ENCODE results near the gene GYPE.
"Not testable (repeated sequence)": the region's sequence is repeated elsewhere in the genome, so short reads cannot be mapped to it uniquely, and the experiment has no call there.

The GYPE gene

DNA sequence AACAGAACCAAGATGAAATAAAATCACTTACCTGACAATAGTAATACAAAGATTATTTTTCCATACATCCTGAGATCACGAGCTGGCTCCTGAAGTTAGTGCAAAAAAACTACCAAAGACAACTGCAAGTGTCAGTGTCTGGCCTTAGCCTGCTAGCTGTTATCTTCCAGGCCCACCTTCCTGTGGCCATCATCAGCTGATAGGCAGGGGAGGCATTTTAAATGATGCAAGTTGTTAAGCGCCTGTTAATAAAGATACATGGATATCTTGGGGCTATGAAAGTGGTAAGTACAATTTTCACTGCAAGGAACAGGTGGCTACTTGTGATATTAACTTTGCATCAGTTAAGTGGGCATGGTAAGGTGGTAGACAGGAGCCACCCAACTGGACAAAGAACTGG lies at the start of gene GYPE:
Gene GYPE (minus strand): TSS at position 120 of the 400 bp plus-strand sequence. CDS start 52 bp downstream, at position 68.
- H3K4me3 ChIP-seq (ENCODE audit: low read length); DNase-seq (ENCODE audit: low read depth): not testable (repeated sequence)

DNA sequence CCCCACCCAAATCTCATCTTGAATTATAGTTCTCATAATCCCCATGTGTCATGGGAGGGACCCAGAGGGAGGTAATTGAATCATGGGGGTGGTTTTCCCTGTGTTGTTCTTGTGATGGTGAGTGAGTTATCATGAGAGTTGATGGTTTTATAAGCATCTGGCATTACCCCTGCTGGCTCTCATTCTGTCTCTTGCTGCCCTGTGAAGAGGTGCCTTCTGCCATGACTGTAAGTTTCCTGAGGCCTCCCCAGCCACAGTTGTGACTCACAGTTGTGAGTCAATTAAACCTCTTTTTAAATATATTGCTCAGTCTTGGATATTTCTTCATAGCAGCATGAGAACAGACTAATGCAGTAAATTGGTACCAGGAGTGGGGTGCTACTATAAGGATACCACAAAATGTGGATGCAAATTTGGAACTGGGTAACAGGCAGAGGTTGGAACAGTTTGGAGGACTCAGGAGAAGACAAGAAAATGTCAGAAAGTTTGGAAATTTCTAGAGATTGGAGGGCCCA lies 46.2 kb upstream of the GYPE start:
- DNase-seq (ENCODE audit: low read depth); H3K4me3 ChIP-seq (ENCODE audit: low read length): not testable (repeated sequence)

DNA sequence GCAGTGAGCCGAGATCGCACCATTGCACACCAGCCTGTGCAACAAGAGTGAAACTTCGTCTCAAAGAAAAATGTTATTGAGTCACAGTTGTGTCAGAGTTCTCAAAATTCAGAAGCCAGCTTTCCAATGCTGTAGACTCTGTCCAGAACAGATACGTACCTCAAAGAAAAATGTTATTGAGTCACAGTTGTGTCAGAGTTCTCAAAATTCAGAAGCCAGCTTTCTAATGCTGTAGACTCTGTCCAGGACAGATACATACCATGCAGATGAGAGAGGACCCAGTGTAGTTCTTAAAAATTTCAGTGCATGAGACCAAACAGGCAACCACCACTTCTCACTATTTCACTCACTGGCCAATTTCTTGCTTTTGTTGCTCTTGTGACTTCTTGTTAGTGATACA lies 45.6 kb upstream of the GYPE start:
- not testable (repeated sequence) for DNase-seq (ENCODE audit: low read depth)

DNA sequence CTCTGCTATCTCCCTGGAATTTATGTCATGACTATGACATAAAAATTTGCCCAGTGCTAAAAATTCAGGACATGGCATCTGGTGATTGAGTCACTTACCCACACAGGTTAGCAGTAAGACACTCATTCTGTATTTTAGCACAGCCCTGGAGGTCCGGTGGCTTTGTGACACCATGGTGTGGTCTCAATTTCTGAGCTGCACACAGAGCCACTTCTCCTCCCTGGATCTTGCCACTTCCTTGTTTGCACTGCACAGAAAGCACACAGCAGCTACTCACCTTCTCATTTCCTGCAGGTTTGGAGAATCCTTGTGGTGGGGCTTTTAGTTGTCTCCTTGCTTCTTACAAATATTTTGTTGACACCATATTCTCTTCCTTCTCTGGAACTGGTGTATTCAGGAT lies 44.8 kb upstream of the GYPE start:
- not testable (repeated sequence) for H3K4me3 ChIP-seq (ENCODE audit: low read length); DNase-seq (ENCODE audit: low read depth)

More for the DNA sequence above, 45.6 kb upstream of the GYPE start:
- not testable (repeated sequence) for H3K4me3 ChIP-seq (ENCODE audit: low read length)

DNA sequence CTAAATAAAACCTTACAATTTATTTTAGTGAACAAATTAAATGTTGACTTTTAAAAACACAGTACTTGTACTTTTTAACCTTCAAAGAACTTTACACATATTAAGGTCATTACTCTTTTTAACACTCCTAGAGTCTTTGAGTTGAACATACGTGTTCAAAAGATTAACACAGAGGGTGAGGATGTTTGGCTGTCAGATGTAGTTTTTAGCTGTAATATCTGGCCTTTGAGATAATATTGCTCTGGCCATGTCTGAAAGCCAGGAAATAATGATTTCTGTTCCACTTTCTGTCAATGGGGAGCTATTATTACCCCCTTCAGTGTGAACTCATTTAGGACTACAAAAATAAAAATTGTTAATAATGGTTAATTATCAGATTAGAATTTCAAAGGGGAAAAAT lies 42.1 kb upstream of the GYPE start:
- H3K4me3 ChIP-seq (ENCODE audit: low read length); DNase-seq (ENCODE audit: low read depth): not testable (repeated sequence)

DNA sequence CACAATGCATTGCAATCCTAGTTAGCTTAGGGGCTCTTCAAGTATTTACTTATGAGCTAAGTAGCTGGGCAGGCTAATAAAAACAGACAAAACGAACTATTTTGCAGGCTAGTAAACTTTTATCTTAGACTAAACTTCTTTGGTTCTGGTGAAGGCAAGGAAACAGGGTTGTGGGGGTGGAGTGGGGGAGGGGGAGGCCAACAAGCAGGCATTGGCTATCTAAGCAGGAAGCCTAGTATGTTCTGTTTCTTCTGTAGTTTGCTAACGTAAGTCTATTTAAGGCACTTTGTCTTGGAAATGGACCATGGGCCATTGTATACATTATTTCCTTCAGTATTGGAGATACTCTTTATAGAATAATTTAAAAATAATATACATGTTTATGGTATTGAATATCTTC lies 35.3 kb upstream of the GYPE start:
- DNase-seq (ENCODE audit: low read depth); H3K4me3 ChIP-seq (ENCODE audit: low read length): not testable (repeated sequence)

DNA sequence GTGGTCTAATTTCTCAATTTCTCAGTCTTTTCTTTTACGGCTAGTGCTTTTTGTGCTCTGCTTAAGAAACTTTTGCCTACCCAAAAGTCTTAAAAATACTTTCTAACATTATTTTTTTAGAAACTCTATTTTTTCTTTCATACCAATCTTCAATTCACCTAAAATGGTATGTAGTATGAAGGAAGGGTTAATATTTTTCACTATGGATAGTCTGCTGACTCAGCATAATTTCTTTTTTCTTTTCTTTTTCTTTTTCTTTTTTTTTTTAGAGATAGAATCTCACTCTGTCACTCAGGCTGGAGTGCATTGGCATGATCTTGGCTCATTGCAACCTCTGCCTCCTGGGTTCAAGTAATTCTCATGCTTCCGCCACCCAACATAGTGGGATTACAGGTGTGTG lies 34.2 kb upstream of the GYPE start:
- TF ChIP-seq, protein P1, sequence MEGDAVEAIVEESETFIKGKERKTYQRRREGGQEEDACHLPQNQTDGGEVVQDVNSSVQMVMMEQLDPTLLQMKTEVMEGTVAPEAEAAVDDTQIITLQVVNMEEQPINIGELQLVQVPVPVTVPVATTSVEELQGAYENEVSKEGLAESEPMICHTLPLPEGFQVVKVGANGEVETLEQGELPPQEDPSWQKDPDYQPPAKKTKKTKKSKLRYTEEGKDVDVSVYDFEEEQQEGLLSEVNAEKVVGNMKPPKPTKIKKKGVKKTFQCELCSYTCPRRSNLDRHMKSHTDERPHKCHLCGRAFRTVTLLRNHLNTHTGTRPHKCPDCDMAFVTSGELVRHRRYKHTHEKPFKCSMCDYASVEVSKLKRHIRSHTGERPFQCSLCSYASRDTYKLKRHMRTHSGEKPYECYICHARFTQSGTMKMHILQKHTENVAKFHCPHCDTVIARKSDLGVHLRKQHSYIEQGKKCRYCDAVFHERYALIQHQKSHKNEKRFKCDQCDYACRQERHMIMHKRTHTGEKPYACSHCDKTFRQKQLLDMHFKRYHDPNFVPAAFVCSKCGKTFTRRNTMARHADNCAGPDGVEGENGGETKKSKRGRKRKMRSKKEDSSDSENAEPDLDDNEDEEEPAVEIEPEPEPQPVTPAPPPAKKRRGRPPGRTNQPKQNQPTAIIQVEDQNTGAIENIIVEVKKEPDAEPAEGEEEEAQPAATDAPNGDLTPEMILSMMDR (conservative IDR thresholded peaks at IDR 0.05; ENCODE audit: low read length) = no peak
- H3K4me3 ChIP-seq (ENCODE audit: low read length) = no peak overlapping the region
- no peak for DNase-seq (ENCODE audit: low read depth)

DNA sequence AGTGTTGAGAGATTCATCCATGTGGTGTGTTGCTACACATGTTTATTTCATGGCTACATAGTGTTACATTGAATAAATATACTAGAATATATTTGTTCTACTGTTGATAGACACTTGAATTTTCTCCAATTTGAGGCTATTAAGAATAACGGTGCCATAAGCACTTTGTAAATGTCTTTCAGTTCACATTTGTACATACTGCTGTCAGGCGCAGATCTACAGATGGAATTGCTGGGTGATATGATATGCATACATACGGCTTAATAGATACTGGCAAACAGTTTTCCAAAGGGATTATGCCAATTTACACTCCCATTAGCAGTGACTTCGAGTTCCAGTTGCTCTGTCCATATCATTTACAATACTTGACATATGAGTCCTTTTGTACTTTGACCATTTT lies 33.5 kb upstream of the GYPE start:
- H3K4me3 ChIP-seq (ENCODE audit: low read length); DNase-seq (ENCODE audit: low read depth): not testable (repeated sequence)

DNA sequence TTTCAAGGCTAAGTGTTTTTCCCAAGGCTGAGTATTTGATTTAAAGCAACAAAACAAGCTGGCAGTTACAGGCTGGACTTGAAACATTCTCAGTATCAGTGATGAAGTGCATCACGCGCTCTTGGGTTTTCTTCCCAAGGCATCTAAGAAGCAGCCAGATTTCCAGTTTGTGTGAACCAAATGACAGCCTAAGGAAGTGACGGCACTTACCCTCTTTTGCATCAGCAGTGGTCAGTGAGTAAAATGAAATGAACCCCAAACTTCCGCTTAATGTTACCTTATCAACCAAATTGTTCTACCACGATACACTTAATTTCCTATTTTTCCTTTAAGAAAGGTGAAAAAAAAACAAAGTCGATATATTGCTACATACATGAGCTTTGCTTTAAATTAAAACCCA lies 15.8 kb upstream of the GYPE start:
- DNase-seq (ENCODE audit: low read depth) = no peak
- H3K4me3 ChIP-seq (ENCODE audit: low read length) = no peak overlapping the region
- TF ChIP-seq, protein P1 (conservative IDR thresholded peaks at IDR 0.05; ENCODE audit: low read length) = no peak

DNA sequence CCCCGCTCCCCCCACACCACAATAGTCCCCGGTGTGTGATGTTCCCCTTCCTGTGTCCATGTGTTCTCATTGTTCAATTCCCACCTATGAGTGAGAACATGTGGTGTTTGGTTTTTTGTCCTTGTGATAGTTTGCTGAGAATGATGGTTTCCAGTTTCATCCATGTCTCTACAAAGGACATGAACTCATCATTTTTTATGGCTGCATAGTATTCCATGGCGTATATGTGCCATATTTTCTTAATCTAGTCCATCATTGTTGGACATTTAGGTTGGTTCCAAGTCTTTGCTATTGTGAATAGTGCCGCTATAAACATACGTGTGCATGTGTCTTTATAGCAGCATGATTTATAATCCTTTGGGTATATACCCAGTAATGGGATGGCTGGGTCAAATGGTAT lies 11.1 kb upstream of the GYPE start:
- not testable (repeated sequence) for H3K4me3 ChIP-seq (ENCODE audit: low read length); DNase-seq (ENCODE audit: low read depth)

DNA sequence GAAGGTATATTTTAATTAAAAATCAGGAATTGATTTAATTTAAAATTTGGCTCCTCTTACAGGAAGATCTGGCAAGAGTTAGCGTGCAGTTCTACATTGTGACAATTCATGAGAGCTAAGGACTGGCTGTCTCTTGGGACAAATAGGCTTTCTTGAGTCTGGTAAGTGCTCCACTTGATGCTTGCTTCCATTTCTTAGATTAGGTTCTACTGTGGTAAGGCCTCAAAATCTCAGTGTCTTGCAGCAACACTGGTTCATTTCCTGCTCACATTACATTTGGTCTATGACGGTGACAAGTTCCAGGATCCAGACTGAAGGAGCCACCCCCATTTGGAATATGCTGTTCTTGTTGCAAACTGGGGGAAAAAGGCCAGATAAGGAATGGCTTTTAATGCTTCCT lies 7.1 kb upstream of the GYPE start:
- H3K4me3 ChIP-seq (ENCODE audit: low read length) = peak overlapping the region; percentile 65
- not testable (repeated sequence) for DNase-seq (ENCODE audit: low read depth)

DNA sequence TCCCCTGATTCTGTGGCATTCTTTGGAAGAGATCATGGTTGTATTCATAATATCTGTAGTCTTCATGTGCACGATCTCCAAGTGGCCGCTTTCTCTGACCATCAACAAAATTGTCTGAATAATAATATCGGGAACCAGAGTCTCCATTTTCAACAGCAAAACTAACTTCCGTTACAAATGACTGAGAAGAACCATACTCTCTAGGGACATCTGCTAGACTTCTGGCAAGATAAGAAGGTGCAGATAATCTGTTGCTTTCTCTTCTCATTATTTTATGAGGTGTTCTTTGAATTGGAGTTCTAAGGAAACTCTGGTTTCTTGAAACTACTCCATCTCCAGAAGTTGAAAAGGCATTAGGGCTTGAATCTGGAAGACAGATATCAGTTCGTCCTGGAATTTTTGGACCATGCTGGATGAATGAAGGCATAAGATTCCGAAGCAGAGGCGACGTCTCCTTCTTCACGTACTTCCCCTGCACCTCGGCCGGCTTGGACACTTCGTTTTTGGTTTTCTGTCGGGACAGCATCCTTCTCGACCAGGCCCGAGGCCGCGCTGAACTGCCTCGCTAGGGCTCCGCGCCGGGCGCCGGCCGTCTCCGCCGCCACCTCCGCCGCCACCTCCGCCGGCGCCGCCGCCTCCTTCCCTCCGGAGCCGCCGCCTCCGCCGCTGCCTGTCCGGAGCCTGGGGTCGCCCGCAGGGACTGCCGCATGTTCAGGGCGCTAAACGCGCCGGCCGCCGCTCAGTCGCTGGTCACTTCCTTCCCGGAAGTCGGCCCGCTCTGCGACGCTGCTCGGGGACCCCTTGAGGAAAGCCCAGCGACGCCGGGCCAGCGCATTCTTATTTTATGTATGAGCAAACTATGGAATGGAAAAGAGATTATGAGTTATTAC lies 6.4 kb upstream of the GYPE start:
- DNase-seq (ENCODE audit: low read depth) = peak; percentile 40

DNA sequence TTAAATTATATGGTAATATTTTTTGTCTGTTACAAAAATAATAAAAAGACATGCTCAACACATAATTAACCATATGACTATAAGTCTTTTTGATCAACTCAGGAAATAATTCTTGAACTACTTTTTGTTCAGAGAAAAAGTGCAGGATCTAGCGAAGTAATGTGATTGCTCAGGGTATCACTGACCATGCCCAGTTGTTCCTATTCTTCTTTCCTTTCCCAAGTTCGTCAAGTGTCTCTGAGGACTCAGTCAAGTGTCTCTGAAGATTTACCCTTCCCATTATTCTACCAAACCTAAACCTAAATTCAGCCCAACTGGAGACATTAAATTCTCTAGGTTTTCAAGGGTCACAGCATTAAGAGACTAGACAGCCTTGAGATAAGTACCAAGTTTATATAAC lies 5.5 kb upstream of the GYPE start:
- H3K4me3 ChIP-seq (ENCODE audit: low read length) = peak overlapping the region; percentile 65
- DNase-seq (ENCODE audit: low read depth) = peak; percentile 14

More for the DNA sequence above, 6.4 kb upstream of the GYPE start:
- peak overlapping the region; percentile 65 for H3K4me3 ChIP-seq (ENCODE audit: low read length)
